IPS-15b (cell line): Measurements from ENCODE around the gene CFP.

Experiments used
- H3K27me3 ChIP-seq: one replicate; pipeline ENCODE4 v1.6.1; 2013; ENCODE audit warnings: low read length; ENCODE audit not compliant: control insufficient read depth, insufficient read depth
- H3K36me3 ChIP-seq: one replicate; pipeline ENCODE4 v1.6.1; 2013; ENCODE audit warnings: low read length; ENCODE audit not compliant: control insufficient read depth, insufficient read depth
- H3K4me1 ChIP-seq: one replicate; pipeline ENCODE4 v1.6.1; 2013; ENCODE audit warnings: mild to moderate bottlenecking, low read length; ENCODE audit not compliant: control insufficient read depth, insufficient read depth
- H3K4me3 ChIP-seq: one replicate; pipeline ENCODE4 v1.5.1; 2013; ENCODE audit warnings: low read depth, low read length
- H3K9ac ChIP-seq: one replicate; pipeline ENCODE4 v1.6.1; 2013; ENCODE audit warnings: low read depth, mild to moderate bottlenecking, low read length
- H3K9me3 ChIP-seq: one replicate; pipeline ENCODE4 v1.6.1; 2013; ENCODE audit warnings: mild to moderate bottlenecking, low read length; ENCODE audit not compliant: control insufficient read depth, insufficient read depth

The CFP gene

GRCh38 chrX:47593522-47593921, 36.2 kb downstream of the CFP start:
- Histone ChIP-seq H3K4me1 (no peaks in the 10 kb centered on the region), H3K36me3 (no peaks in the 10 kb centered on the region), H3K4me3 (no peak overlapping the region), H3K27me3 (no peaks in the 10 kb centered on the region), H3K9me3 (no peaks in the 10 kb centered on the region), H3K9ac (no peak overlapping the region)

- Histone ChIP-seq H3K9ac (no peak overlapping the region), H3K36me3 (no peaks in the 10 kb centered on the region), H3K4me3 (no peak overlapping the region), H3K4me1 (no peaks in the 10 kb centered on the region), H3K9me3 (no peaks in the 10 kb centered on the region), H3K27me3 (no peaks in the 10 kb centered on the region)
These were observed 38.7 kb downstream of the CFP start for GRCh38 chrX:47590984-47591383.

- Histone ChIP-seq H3K9me3 (no peaks in the 10 kb centered on the region), H3K9ac (no peak overlapping the region), H3K4me1 (no peaks in the 10 kb centered on the region), H3K36me3 (no peaks in the 10 kb centered on the region), H3K4me3 (no peak overlapping the region), H3K27me3 (no peaks in the 10 kb centered on the region)
These were observed 41.6 kb downstream of the CFP start for GRCh38 chrX:47587906-47588735.

GRCh38 chrX:47587091-47587891, 42.4 kb downstream of the CFP start:
- Histone ChIP-seq H3K4me3 (no peak overlapping the region), H3K4me1 (no peaks in the 10 kb centered on the region), H3K36me3 (no peaks in the 10 kb centered on the region), H3K9me3 (no peaks in the 10 kb centered on the region), H3K27me3 (no peaks in the 10 kb centered on the region), H3K9ac (no peak overlapping the region)

- no peaks in the 10 kb centered on the region for H3K4me1 ChIP-seq
- H3K27me3 ChIP-seq = no peaks in the 10 kb centered on the region
- no peaks in the 10 kb centered on the region for H3K9me3 ChIP-seq
- no peaks in the 10 kb centered on the region for H3K36me3 ChIP-seq
- no peak overlapping the region for H3K9ac ChIP-seq
- H3K4me3 ChIP-seq = no peak overlapping the region
These were observed 43.5 kb downstream of the CFP start for GRCh38 chrX:47586043-47586787.

GRCh38 chrX:47585273-47585672, 44.5 kb downstream of the CFP start:
- no peak overlapping the region for H3K9ac ChIP-seq
- no peaks in the 10 kb centered on the region for H3K36me3 ChIP-seq
- no peaks in the 10 kb centered on the region for H3K27me3 ChIP-seq
- H3K4me3 ChIP-seq = no peak overlapping the region
- no peaks in the 10 kb centered on the region for H3K4me1 ChIP-seq
- H3K9me3 ChIP-seq = no peaks in the 10 kb centered on the region

- no peaks in the 10 kb centered on the region for H3K9me3 ChIP-seq
- H3K27me3 ChIP-seq = no peaks in the 10 kb centered on the region
- no peaks in the 10 kb centered on the region for H3K4me1 ChIP-seq
- H3K36me3 ChIP-seq = no peaks in the 10 kb centered on the region
- H3K9ac ChIP-seq = no peak overlapping the region
- H3K4me3 ChIP-seq = no peak overlapping the region
These were observed 45.0 kb downstream of the CFP start for GRCh38 chrX:47584714-47585113.

- Histone ChIP-seq H3K4me3 (no peak overlapping the region), H3K9me3 (no peaks in the 10 kb centered on the region), H3K27me3 (no peaks in the 10 kb centered on the region), H3K4me1 (peaks cover 2% of the 10 kb centered on the region), H3K36me3 (no peaks in the 10 kb centered on the region), H3K9ac (no peak overlapping the region)
These were observed 46.4 kb downstream of the CFP start for GRCh38 chrX:47583240-47583861.

- Histone ChIP-seq H3K9ac (no peak within 1 kb of the TSS), H3K27me3 (no peaks in the 10 kb centered on the region), H3K4me3 (peak within 1 kb of the TSS; percentile 45), H3K36me3 (no peaks in the 10 kb centered on the region), H3K9me3 (no peaks in the 10 kb centered on the region), H3K4me1 (peaks cover 2% of the 10 kb centered on the region)
These were observed 47.7 kb downstream of the CFP start, which contains the start of gene TIMP1 for GRCh38 chrX:47581731-47582647. TSS of gene TIMP1 (plus strand) at chrX:47582436. CDS start at chrX:47583416, 980 bp downstream.

- Histone ChIP-seq H3K4me1 (peaks cover 4% of the 10 kb centered on the region), H3K36me3 (peaks cover 3% of the 10 kb centered on the region), H3K27me3 (no peaks in the 10 kb centered on the region), H3K9ac (no peak overlapping the region), H3K9me3 (no peaks in the 10 kb centered on the region), H3K4me3 (no peak overlapping the region)
These were observed 50.2 kb downstream of the CFP start for GRCh38 chrX:47579537-47579936.
